ENCODE results near the gene LTBP3.

DNA sequence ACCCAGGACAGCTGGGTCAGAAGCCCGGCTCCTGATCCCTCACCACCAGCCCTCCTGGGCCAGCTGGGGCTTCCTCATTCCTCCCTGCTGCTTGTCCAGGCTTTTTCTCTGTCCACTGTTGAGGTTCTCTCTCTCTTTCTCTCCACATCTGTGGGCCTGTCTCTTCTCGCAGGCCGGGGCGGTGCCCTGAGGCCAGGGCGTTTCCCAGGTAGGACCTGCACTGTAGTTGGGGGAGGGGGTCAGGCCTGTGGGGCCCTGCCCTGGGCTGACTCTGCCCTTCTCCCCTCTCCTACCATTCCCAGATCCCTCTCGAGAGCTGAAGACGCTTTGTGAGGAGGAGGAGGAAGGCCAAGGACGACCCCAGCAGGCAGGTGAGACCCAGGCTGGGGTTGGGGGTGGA lies 22.6 kb upstream of the LTBP3 start:
- TF ChIP-seq POLR2A (IDR thresholded peaks at IDR 0.05) (no peak), CTCF (IDR thresholded peaks at IDR 0.05) (no peak), EP300 (IDR thresholded peaks at IDR 0.05) (no peak)
